HG02571 (cell line): Measurements from ENCODE around the gene DNAJB2.
A peak's percentile ranks its signal among the peaks of the same experiment; 100 is the strongest.
"Not testable (repeated sequence)": the region's sequence is repeated elsewhere in the genome, so short reads cannot be mapped to it uniquely, and the experiment has no call there.

Experiments used
- ATAC-seq: cut with Tn5 transposase; IDR thresholded peaks from one replicate; pipeline ENCODE4 v1.9.1; 2021; ENCODE audit warnings: mild to moderate bottlenecking, moderate library complexity; ENCODE audit not compliant: unreplicated experiment

The DNAJB2 gene

GRCh38 chr2:219254590-219255201, 24.5 kb upstream of the DNAJB2 start:
- ATAC-seq, result peak; percentile 7

- not testable (repeated sequence) for ATAC-seq
Measured at GRCh38 chr2:219258942-219259341, 20.2 kb upstream of the DNAJB2 start.

- no peak for ATAC-seq
Measured at GRCh38 chr2:219261024-219261855, 17.9 kb upstream of the DNAJB2 start.

- ATAC-seq, result no peak
Measured at GRCh38 chr2:219266232-219266631, 12.9 kb upstream of the DNAJB2 start.

GRCh38 chr2:219266886-219267285, 12.3 kb upstream of the DNAJB2 start:
- no peak for ATAC-seq

- ATAC-seq, result no peak
Measured at GRCh38 chr2:219268294-219268693, 10.9 kb upstream of the DNAJB2 start.

GRCh38 chr2:219269362-219270054, 9.7 kb upstream of the DNAJB2 start:
- ATAC-seq, result no peak

- no peak for ATAC-seq
Measured at GRCh38 chr2:219270055-219270372, 9.2 kb upstream of the DNAJB2 start.

- no peak for ATAC-seq
Measured at GRCh38 chr2:219271021-219271420, 8.1 kb upstream of the DNAJB2 start.

- ATAC-seq, result no peak
Measured at GRCh38 chr2:219272356-219272755, 6.8 kb upstream of the DNAJB2 start.

GRCh38 chr2:219272995-219273394, 6.2 kb upstream of the DNAJB2 start:
- ATAC-seq, result no peak

- no peak for ATAC-seq
Measured at GRCh38 chr2:219273937-219274336, 5.2 kb upstream of the DNAJB2 start.

GRCh38 chr2:219274361-219274921, 4.7 kb upstream of the DNAJB2 start:
- ATAC-seq, result no peak

GRCh38 chr2:219277703-219278654, 1.2 kb upstream of the DNAJB2 start:
- no peak for ATAC-seq

- ATAC-seq, result peak; percentile 4
Measured at GRCh38 chr2:219278655-219279150, 463 bp upstream of the DNAJB2 start.

- ATAC-seq, result no peak
Measured at GRCh38 chr2:219279916-219280516, 850 bp downstream of the DNAJB2 start.

- ATAC-seq, result no peak
Measured at GRCh38 chr2:219280651-219281050, 1.5 kb downstream of the DNAJB2 start.

- no peak for ATAC-seq
Measured at GRCh38 chr2:219281588-219281987, 2.4 kb downstream of the DNAJB2 start.

GRCh38 chr2:219282375-219282774, 3.2 kb downstream of the DNAJB2 start:
- ATAC-seq, result no peak
